Vagina (tissue), 2 donors: ENCODE data around the gene SCAMP3.
A peak's percentile ranks its signal among the peaks of the same experiment; 100 is the strongest.

Experiments
- CTCF ChIP-seq, 3 experiments: fragments of 450-650 bp in 2 of 3; fragments of 200-600 bp in 1 of 3; sonication (generic) in 1 of 3; IDR thresholded peaks; one replicate each; pipeline ENCODE4 v1.5.1; 2017 to 2019; ENCODE audit warnings: antibody characterized with exemption in 3 of 3, mild to moderate bottlenecking in 2 of 3, moderate library complexity in 2 of 3
- POLR2A ChIP-seq, 2 donors: fragments of 450-650 bp; IDR thresholded peaks; one replicate each; pipeline ENCODE4 v1.6.1; 2017; ENCODE audit warnings: antibody characterized with exemption in 2 of 2, mild to moderate bottlenecking in 2 of 2, moderate library complexity in 2 of 2
- POLR2AphosphoS5 ChIP-seq, 2 donors: sonication (generic); formaldehyde crosslinking; IDR thresholded peaks; one replicate each; pipeline ENCODE4 v1.9.0; 2017; ENCODE audit warnings: antibody characterized with exemption in 2 of 2, mild to moderate bottlenecking in 2 of 2, low read depth in 1 of 2; ENCODE audit not compliant: insufficient read depth in 1 of 2

- peak; percentile 53 to 90 (median 82) for TF ChIP-seq CTCF (IDR thresholded peaks at IDR 0.05)
- no peak for TF ChIP-seq POLR2A (IDR thresholded peaks at IDR 0.05)
- TF ChIP-seq POLR2AphosphoS5 (IDR thresholded peaks at IDR 0.05; ENCODE audit: insufficient read depth in 1 of 2, low read depth in 1 of 2): peak; percentile 16 to 49
These were observed 55.0 kb downstream of the SCAMP3 start for GRCh38 chr1:155206891-155207805.
